CD4-positive, alpha-beta T cell (primary cell): ENCODE measurements around the gene WNK2. TPM values are rescaled to one million over a fixed set of nuclear protein-coding genes. Genes with fewer than 3 reads are reported as not detected.

Experiments used
- ATAC-seq: fragments of 200-7000 bp; cut with Tn5 transposase; one replicate; pipeline ENCODE4 v1.10.0; 2022; ENCODE audit warnings: mild to moderate bottlenecking; ENCODE audit not compliant: poor library complexity
- CTCF ChIA-PET: fragments of 350-600 bp; sonication (Branson Sonifier 250); formaldehyde crosslinking; loops from one replicate; lab custom pipeline; 2021; ENCODE audit warnings: antibody characterized with exemption, inconsistent platforms; lab: Charles Lee
- POLR2A ChIA-PET: fragments of 350-600 bp; sonication (Branson Sonifier 250); formaldehyde crosslinking; loops from one replicate; lab custom pipeline; 2021; ENCODE audit warnings: antibody characterized with exemption, inconsistent platforms; lab: Charles Lee
- DNase-seq, 14 experiments: peaks; one replicate each; pipeline ENCODE4 v3.0.0-alpha.2; 2013 to 2020; ENCODE audit warnings: mixed read lengths in 2 of 14
- H3K27ac ChIP-seq, 2 donors: one replicate each; pipeline versions ENCODE4 v1.5.1 to v1.7.0; 2013; ENCODE audit warnings: low read length in 2 of 2, low read depth in 1 of 2, mild to moderate bottlenecking in 1 of 2
- H3K27me3 ChIP-seq, 2 experiments: 1 replicate in 1 of 2; 2 replicates in 1 of 2; pipeline versions ENCODE4 v1.6.1 to v1.7.0; 2013; ENCODE audit warnings: low read length in 2 of 2, control low read depth in 1 of 2, mild to moderate bottlenecking in 1 of 2, moderate library complexity in 1 of 2; ENCODE audit not compliant: insufficient read depth in 2 of 2, control insufficient read depth in 1 of 2
- H3K36me3 ChIP-seq: one replicate; pipeline ENCODE4 v1.6.1; 2013; ENCODE audit warnings: low read length, control low read depth; ENCODE audit not compliant: insufficient read depth
- H3K4me1 ChIP-seq: one replicate; pipeline ENCODE4 v1.6.1; 2013; ENCODE audit warnings: low read length, control low read depth; ENCODE audit not compliant: insufficient read depth
- H3K4me3 ChIP-seq: one replicate; pipeline ENCODE4 v1.5.1; 2013; ENCODE audit warnings: mild to moderate bottlenecking, low read length, moderate library complexity
- H3K9me3 ChIP-seq, 2 experiments: 1 replicate in 1 of 2; 2 replicates in 1 of 2; pipeline versions ENCODE4 v1.6.1 to v1.7.0; 2013; ENCODE audit warnings: low read length in 2 of 2, mild to moderate bottlenecking in 2 of 2, control low read depth in 1 of 2, moderate library complexity in 1 of 2; ENCODE audit not compliant: control insufficient read depth in 1 of 2, insufficient read depth in 1 of 2
- H3K27ac Mint-ChIP-seq: one replicate; pipeline ENCODE4 v1.8.0; 2020; ENCODE audit warnings: mixed read lengths
- H3K27me3 Mint-ChIP-seq: one replicate; pipeline ENCODE4 v1.8.0; 2021; ENCODE audit warnings: mixed read lengths
- H3K36me3 Mint-ChIP-seq: one replicate; pipeline ENCODE4 v1.8.0; 2021; ENCODE audit warnings: low read depth, mixed read lengths
- H3K4me1 Mint-ChIP-seq: one replicate; pipeline ENCODE4 v1.8.0; 2021; ENCODE audit warnings: low read depth, mixed read lengths
- H3K4me3 Mint-ChIP-seq: one replicate; pipeline ENCODE4 v1.8.0; 2020; ENCODE audit warnings: mild to moderate bottlenecking, mixed read lengths
- H3K9me3 Mint-ChIP-seq: one replicate; pipeline ENCODE4 v1.8.0; 2020; ENCODE audit warnings: mixed read lengths
- CTCF ChIP-seq: fragments of 200-600 bp; IDR thresholded peaks from one replicate; pipeline ENCODE4 v1.8.0; 2022; ENCODE audit warnings: antibody characterized with exemption, mild to moderate bottlenecking
- intact Hi-C, 2 experiments: fragments of 100-400 bp; cut with DNase I in 1 of 2; cut with micrococcal nuclease in 1 of 2; formaldehyde crosslinking; loops; one replicate each; pipeline versions ENCODE4 v1.15.1 to v1.9.0; 2023 to 2025; cut with DNase I, micrococcal nuclease
- total RNA-seq, 174 experiments: library from RNA in 2 of 174; stranded (reverse) in 2 of 174; gene quantifications; one replicate each; pipeline ENCODE4 v1.2.3 and lab custom pipeline; 2021 to 2026

The WNK2 gene
- total RNA-seq, 2 experiments from 2014 or later = 0.19 to 0.22 TPM

GRCh38 chr9:93167185-93167584 lies 16.8 kb upstream of the WNK2 start:
- Mint-ChIP-seq H3K9me3 (no peaks in the 10 kb centered on the region), H3K4me1 (no peaks in the 10 kb centered on the region), H3K4me3 (no peak overlapping the region), H3K27ac (no peak overlapping the region), H3K27me3 (no peaks in the 10 kb centered on the region), H3K36me3 (no peaks in the 10 kb centered on the region)
- POLR2A ChIA-PET = no interaction called here
- CTCF ChIA-PET = no interaction called here
- H3K9me3 ChIP-seq = no peaks in the 10 kb centered on the region
- no peak overlapping the region for H3K4me3 ChIP-seq
- TF ChIP-seq CTCF = no peak
- no peak overlapping the region for H3K27ac ChIP-seq
- H3K4me1 ChIP-seq = no peaks in the 10 kb centered on the region
- ATAC-seq (no peak), DNase-seq (no peak)
- H3K36me3 ChIP-seq = no peaks in the 10 kb centered on the region
- intact Hi-C loops = loop anchor here in 1 of 2 experiments (10.0 kb wide), 1 partner anchor 398 kb away; no protein-coding TSS in a partner anchor
- H3K27me3 ChIP-seq = no peaks in the 10 kb centered on the region

- CTCF ChIA-PET = no interaction called here
- POLR2A ChIA-PET = no interaction called here
- no peak overlapping the region for H3K27ac ChIP-seq
Measured at GRCh38 chr9:93167838-93168237, 16.1 kb upstream of the WNK2 start.

GRCh38 chr9:93168581-93168980 lies 15.4 kb upstream of the WNK2 start:
- Histone ChIP-seq H3K36me3 (no peaks in the 10 kb centered on the region), H3K4me3 (no peak overlapping the region), H3K27me3 (no peaks in the 10 kb centered on the region), H3K9me3 (no peaks in the 10 kb centered on the region), H3K27ac (no peak overlapping the region), H3K4me1 (peaks cover 5% of the 10 kb centered on the region)
- CTCF ChIA-PET = interaction anchor here (1.4 kb wide), 1 partner anchor 15 kb away, joined by 4 read pairs; no protein-coding TSS in a partner anchor
- no peaks in the 10 kb centered on the region for H3K9me3 Mint-ChIP-seq
- TF ChIP-seq CTCF = no peak
- ATAC-seq = no peak
- H3K27me3 Mint-ChIP-seq = no peaks in the 10 kb centered on the region
- peaks cover 1% of the 10 kb centered on the region for H3K4me1 Mint-ChIP-seq
- no peak overlapping the region for H3K4me3 Mint-ChIP-seq
- H3K36me3 Mint-ChIP-seq = no peaks in the 10 kb centered on the region
- no peak for DNase-seq
- intact Hi-C loops = loop anchor here in 1 of 2 experiments (10.0 kb wide), 1 partner anchor 396 kb away; no protein-coding TSS in a partner anchor
- H3K27ac Mint-ChIP-seq = no peak overlapping the region
- POLR2A ChIA-PET = no interaction called here

More at GRCh38 chr9:93167838-93168237, 16.1 kb upstream of the WNK2 start:
- DNase-seq (no peak), ATAC-seq (no peak)
- Mint-ChIP-seq H3K4me3 (no peak overlapping the region), H3K9me3 (no peaks in the 10 kb centered on the region), H3K27me3 (no peaks in the 10 kb centered on the region), H3K27ac (no peak overlapping the region), H3K36me3 (no peaks in the 10 kb centered on the region), H3K4me1 (no peaks in the 10 kb centered on the region)
- no peak for TF ChIP-seq CTCF
- Histone ChIP-seq H3K9me3 (no peaks in the 10 kb centered on the region), H3K4me3 (no peak overlapping the region), H3K4me1 (no peaks in the 10 kb centered on the region), H3K36me3 (no peaks in the 10 kb centered on the region), H3K27me3 (no peaks in the 10 kb centered on the region)
- intact Hi-C loops = loop anchor here in 1 of 2 experiments (10.0 kb wide), 1 partner anchor 397 kb away; no protein-coding TSS in a partner anchor
